ENCODE measurements around the gene BATF.

The BATF gene

GRCh38 chr14:75553761-75554364 lies 31.6 kb downstream of the BATF start:
- Histone ChIP-seq H3K27me3 (ENCODE audit: control insufficient read depth, insufficient read depth, low read length) (no peaks in the 10 kb centered on the region), H3K27ac (ENCODE audit: low read length) (no peak overlapping the region), H3K9ac (ENCODE audit: low read length) (no peak overlapping the region), H3K9me3 (ENCODE audit: control insufficient read depth, low read depth, low read length) (no peaks in the 10 kb centered on the region), H3K4me3 (ENCODE audit: low read length) (no peak overlapping the region), H3K4me1 (ENCODE audit: control insufficient read depth, low read depth, low read length) (peaks cover 4% of the 10 kb centered on the region), H3K36me3 (ENCODE audit: control insufficient read depth, low read depth, low read length) (no peaks in the 10 kb centered on the region)

- no peak overlapping the region for H3K27ac ChIP-seq (ENCODE audit: low read length)
- peaks cover 4% of the 10 kb centered on the region for H3K4me1 ChIP-seq (ENCODE audit: control insufficient read depth, low read depth, low read length)
- H3K9me3 ChIP-seq (ENCODE audit: control insufficient read depth, low read depth, low read length), result no peaks in the 10 kb centered on the region
- no peak overlapping the region for H3K4me3 ChIP-seq (ENCODE audit: low read length)
- H3K36me3 ChIP-seq (ENCODE audit: control insufficient read depth, low read depth, low read length), result no peaks in the 10 kb centered on the region
- no peak overlapping the region for H3K9ac ChIP-seq (ENCODE audit: low read length)
- no peaks in the 10 kb centered on the region for H3K27me3 ChIP-seq (ENCODE audit: control insufficient read depth, insufficient read depth, low read length)
Measured at GRCh38 chr14:75554482-75554881, 32.2 kb downstream of the BATF start.

GRCh38 chr14:75558440-75558839 lies 36.2 kb downstream of the BATF start:
- Histone ChIP-seq H3K4me3 (ENCODE audit: low read length) (no peak overlapping the region), H3K4me1 (ENCODE audit: control insufficient read depth, low read depth, low read length) (peaks cover 12% of the 10 kb centered on the region), H3K9ac (ENCODE audit: low read length) (no peak overlapping the region), H3K27ac (ENCODE audit: low read length) (no peak overlapping the region), H3K27me3 (ENCODE audit: control insufficient read depth, insufficient read depth, low read length) (no peaks in the 10 kb centered on the region), H3K36me3 (ENCODE audit: control insufficient read depth, low read depth, low read length) (no peaks in the 10 kb centered on the region), H3K9me3 (ENCODE audit: control insufficient read depth, low read depth, low read length) (no peaks in the 10 kb centered on the region)

- Histone ChIP-seq H3K4me3 (ENCODE audit: low read length) (no peak overlapping the region), H3K9me3 (ENCODE audit: control insufficient read depth, low read depth, low read length) (no peaks in the 10 kb centered on the region), H3K4me1 (ENCODE audit: control insufficient read depth, low read depth, low read length) (peaks cover 12% of the 10 kb centered on the region), H3K9ac (ENCODE audit: low read length) (no peak overlapping the region), H3K27me3 (ENCODE audit: control insufficient read depth, insufficient read depth, low read length) (no peaks in the 10 kb centered on the region), H3K27ac (ENCODE audit: low read length) (no peak overlapping the region), H3K36me3 (ENCODE audit: control insufficient read depth, low read depth, low read length) (no peaks in the 10 kb centered on the region)
Measured at GRCh38 chr14:75559045-75559444, 36.8 kb downstream of the BATF start.

GRCh38 chr14:75559451-75560222 lies 37.4 kb downstream of the BATF start:
- Histone ChIP-seq H3K9ac (ENCODE audit: low read length) (no peak overlapping the region), H3K27ac (ENCODE audit: low read length) (no peak overlapping the region), H3K9me3 (ENCODE audit: control insufficient read depth, low read depth, low read length) (no peaks in the 10 kb centered on the region), H3K4me1 (ENCODE audit: control insufficient read depth, low read depth, low read length) (peaks cover 8% of the 10 kb centered on the region), H3K27me3 (ENCODE audit: control insufficient read depth, insufficient read depth, low read length) (no peaks in the 10 kb centered on the region), H3K4me3 (ENCODE audit: low read length) (no peak overlapping the region), H3K36me3 (ENCODE audit: control insufficient read depth, low read depth, low read length) (no peaks in the 10 kb centered on the region)

GRCh38 chr14:75561013-75561432 lies 38.8 kb downstream of the BATF start:
- H3K4me1 ChIP-seq (ENCODE audit: control insufficient read depth, low read depth, low read length), result peaks cover 8% of the 10 kb centered on the region
- H3K9ac ChIP-seq (ENCODE audit: low read length), result no peak overlapping the region
- no peaks in the 10 kb centered on the region for H3K27me3 ChIP-seq (ENCODE audit: control insufficient read depth, insufficient read depth, low read length)
- H3K4me3 ChIP-seq (ENCODE audit: low read length), result no peak overlapping the region
- H3K27ac ChIP-seq (ENCODE audit: low read length), result no peak overlapping the region
- H3K36me3 ChIP-seq (ENCODE audit: control insufficient read depth, low read depth, low read length), result no peaks in the 10 kb centered on the region
- H3K9me3 ChIP-seq (ENCODE audit: control insufficient read depth, low read depth, low read length), result no peaks in the 10 kb centered on the region

- Histone ChIP-seq H3K36me3 (ENCODE audit: control insufficient read depth, low read depth, low read length) (no peaks in the 10 kb centered on the region), H3K9ac (ENCODE audit: low read length) (no peak overlapping the region), H3K9me3 (ENCODE audit: control insufficient read depth, low read depth, low read length) (no peaks in the 10 kb centered on the region), H3K4me3 (ENCODE audit: low read length) (no peak overlapping the region), H3K27me3 (ENCODE audit: control insufficient read depth, insufficient read depth, low read length) (no peaks in the 10 kb centered on the region), H3K4me1 (ENCODE audit: control insufficient read depth, low read depth, low read length) (peaks cover 8% of the 10 kb centered on the region), H3K27ac (ENCODE audit: low read length) (no peak overlapping the region)
Measured at GRCh38 chr14:75562089-75562488, 39.8 kb downstream of the BATF start.

GRCh38 chr14:75562489-75562888 lies 40.2 kb downstream of the BATF start:
- Histone ChIP-seq H3K27me3 (ENCODE audit: control insufficient read depth, insufficient read depth, low read length) (no peaks in the 10 kb centered on the region), H3K9ac (ENCODE audit: low read length) (no peak overlapping the region), H3K4me3 (ENCODE audit: low read length) (no peak overlapping the region), H3K36me3 (ENCODE audit: control insufficient read depth, low read depth, low read length) (no peaks in the 10 kb centered on the region), H3K27ac (ENCODE audit: low read length) (no peak overlapping the region), H3K4me1 (ENCODE audit: control insufficient read depth, low read depth, low read length) (peaks cover 8% of the 10 kb centered on the region), H3K9me3 (ENCODE audit: control insufficient read depth, low read depth, low read length) (no peaks in the 10 kb centered on the region)

- Histone ChIP-seq H3K27ac (ENCODE audit: low read length) (no peak overlapping the region), H3K27me3 (ENCODE audit: control insufficient read depth, insufficient read depth, low read length) (no peaks in the 10 kb centered on the region), H3K4me3 (ENCODE audit: low read length) (no peak overlapping the region), H3K36me3 (ENCODE audit: control insufficient read depth, low read depth, low read length) (no peaks in the 10 kb centered on the region), H3K9ac (ENCODE audit: low read length) (no peak overlapping the region), H3K9me3 (ENCODE audit: control insufficient read depth, low read depth, low read length) (no peaks in the 10 kb centered on the region), H3K4me1 (ENCODE audit: control insufficient read depth, low read depth, low read length) (peaks cover 8% of the 10 kb centered on the region)
Measured at GRCh38 chr14:75563931-75564330, 41.7 kb downstream of the BATF start.

- Histone ChIP-seq H3K4me3 (ENCODE audit: low read length) (no peak overlapping the region), H3K9me3 (ENCODE audit: control insufficient read depth, low read depth, low read length) (no peaks in the 10 kb centered on the region), H3K4me1 (ENCODE audit: control insufficient read depth, low read depth, low read length) (peaks cover 8% of the 10 kb centered on the region), H3K27me3 (ENCODE audit: control insufficient read depth, insufficient read depth, low read length) (no peaks in the 10 kb centered on the region), H3K9ac (ENCODE audit: low read length) (no peak overlapping the region), H3K27ac (ENCODE audit: low read length) (no peak overlapping the region), H3K36me3 (ENCODE audit: control insufficient read depth, low read depth, low read length) (no peaks in the 10 kb centered on the region)
Measured at GRCh38 chr14:75565056-75565455, 42.8 kb downstream of the BATF start.

- Histone ChIP-seq H3K27me3 (ENCODE audit: control insufficient read depth, insufficient read depth, low read length) (no peaks in the 10 kb centered on the region), H3K36me3 (ENCODE audit: control insufficient read depth, low read depth, low read length) (no peaks in the 10 kb centered on the region), H3K9ac (ENCODE audit: low read length) (no peak overlapping the region), H3K4me3 (ENCODE audit: low read length) (no peak overlapping the region), H3K4me1 (ENCODE audit: control insufficient read depth, low read depth, low read length) (no peaks in the 10 kb centered on the region), H3K9me3 (ENCODE audit: control insufficient read depth, low read depth, low read length) (no peaks in the 10 kb centered on the region), H3K27ac (ENCODE audit: low read length) (no peak overlapping the region)
Measured at GRCh38 chr14:75566321-75566720, 44.1 kb downstream of the BATF start.

- H3K27ac ChIP-seq (ENCODE audit: low read length), result no peak overlapping the region
- no peak overlapping the region for H3K9ac ChIP-seq (ENCODE audit: low read length)
- H3K4me1 ChIP-seq (ENCODE audit: control insufficient read depth, low read depth, low read length), result no peaks in the 10 kb centered on the region
- no peak overlapping the region for H3K4me3 ChIP-seq (ENCODE audit: low read length)
- H3K9me3 ChIP-seq (ENCODE audit: control insufficient read depth, low read depth, low read length), result no peaks in the 10 kb centered on the region
- H3K36me3 ChIP-seq (ENCODE audit: control insufficient read depth, low read depth, low read length), result no peaks in the 10 kb centered on the region
- H3K27me3 ChIP-seq (ENCODE audit: control insufficient read depth, insufficient read depth, low read length), result no peaks in the 10 kb centered on the region
Measured at GRCh38 chr14:75566752-75567151, 44.5 kb downstream of the BATF start.

Data from iPS-18a (cell line).